Loucy (cell line): ENCODE measurements around the gene PREX1.

Experiments used
- H2AFZ ChIP-seq: fragments of 200-600 bp; sonication (generic); 2 replicates; pipeline ENCODE4 v1.6.0; 2016; ENCODE audit warnings: antibody characterized with exemption, mild to moderate bottlenecking, low read length, moderate library complexity
- H3F3A ChIP-seq: fragments of 200-600 bp; 2 replicates; pipeline ENCODE4 v1.6.0; 2016; ENCODE audit warnings: antibody characterized with exemption, low read depth, mild to moderate bottlenecking
- H3K27me3 ChIP-seq: fragments of 200-600 bp; sonication (generic); 2 replicates; pipeline ENCODE4 v1.6.1; 2014; ENCODE audit warnings: low read length, mild to moderate bottlenecking; ENCODE audit not compliant: insufficient read depth, poor library complexity, severe bottlenecking
- H3K36me3 ChIP-seq: fragments of 200-600 bp; sonication (generic); 2 replicates; pipeline ENCODE4 v1.6.1; 2016; ENCODE audit warnings: low read length; ENCODE audit not compliant: insufficient read depth
- H3K4me1 ChIP-seq: fragments of 200-600 bp; sonication (generic); 2 replicates; pipeline ENCODE4 v1.5.1; 2014; ENCODE audit warnings: low read length, mild to moderate bottlenecking; ENCODE audit not compliant: insufficient read depth, poor library complexity, severe bottlenecking
- H3K4me2 ChIP-seq: fragments of 200-600 bp; sonication (generic); 2 replicates; pipeline ENCODE4 v1.6.0; 2014; ENCODE audit warnings: antibody characterized with exemption, low read length, low read depth, mild to moderate bottlenecking; ENCODE audit not compliant: poor library complexity, severe bottlenecking
- H3K4me3 ChIP-seq: fragments of 200-600 bp; sonication (generic); 2 replicates; pipeline ENCODE4 v1.5.1; 2014; ENCODE audit warnings: low read length, mild to moderate bottlenecking, mixed read lengths; ENCODE audit not compliant: poor library complexity, severe bottlenecking
- H3K79me2 ChIP-seq: fragments of 200-600 bp; sonication (generic); 2 replicates; pipeline ENCODE4 v1.6.1; 2014; ENCODE audit warnings: low read length; ENCODE audit not compliant: insufficient read depth
- H3K9ac ChIP-seq: fragments of 200-600 bp; sonication (generic); 2 replicates; pipeline ENCODE4 v1.6.0; 2014; ENCODE audit warnings: mild to moderate bottlenecking, low read depth, low read length, moderate library complexity; ENCODE audit not compliant: poor library complexity, severe bottlenecking
- H3K9me2 ChIP-seq: fragments of 200-600 bp; sonication (generic); replicated peaks from 2 replicates; pipeline ENCODE4 v1.6.1; 2016; ENCODE audit warnings: low read depth, low read length, mixed read lengths
- H3K9me3 ChIP-seq: fragments of 200-600 bp; sonication (generic); 2 replicates; pipeline ENCODE4 v1.6.1; 2014; ENCODE audit warnings: mild to moderate bottlenecking, antibody characterized with exemption, low read length, low read depth; ENCODE audit not compliant: insufficient read depth
- H4K20me1 ChIP-seq: fragments of 200-600 bp; sonication (generic); 2 replicates; pipeline ENCODE4 v1.6.0; 2014; ENCODE audit warnings: antibody characterized with exemption, low read length, mild to moderate bottlenecking; ENCODE audit not compliant: insufficient read depth, poor library complexity, severe bottlenecking
- EZH2phosphoT487 ChIP-seq: fragments of 200-600 bp; IDR thresholded peaks from 2 replicates; pipeline ENCODE4 v1.6.1; 2018; ENCODE audit warnings: antibody characterized with exemption, mild to moderate bottlenecking, moderate library complexity, borderline replicate concordance
- TF ChIP-seq, protein P1 (sequence below): fragments of 200-600 bp; sonication (generic); conservative IDR thresholded peaks from 2 replicates; pipeline ENCODE4 v1.5.1; 2014; ENCODE audit warnings: mild to moderate bottlenecking, antibody characterized with exemption, low read length

PREX1 gene

DNA sequence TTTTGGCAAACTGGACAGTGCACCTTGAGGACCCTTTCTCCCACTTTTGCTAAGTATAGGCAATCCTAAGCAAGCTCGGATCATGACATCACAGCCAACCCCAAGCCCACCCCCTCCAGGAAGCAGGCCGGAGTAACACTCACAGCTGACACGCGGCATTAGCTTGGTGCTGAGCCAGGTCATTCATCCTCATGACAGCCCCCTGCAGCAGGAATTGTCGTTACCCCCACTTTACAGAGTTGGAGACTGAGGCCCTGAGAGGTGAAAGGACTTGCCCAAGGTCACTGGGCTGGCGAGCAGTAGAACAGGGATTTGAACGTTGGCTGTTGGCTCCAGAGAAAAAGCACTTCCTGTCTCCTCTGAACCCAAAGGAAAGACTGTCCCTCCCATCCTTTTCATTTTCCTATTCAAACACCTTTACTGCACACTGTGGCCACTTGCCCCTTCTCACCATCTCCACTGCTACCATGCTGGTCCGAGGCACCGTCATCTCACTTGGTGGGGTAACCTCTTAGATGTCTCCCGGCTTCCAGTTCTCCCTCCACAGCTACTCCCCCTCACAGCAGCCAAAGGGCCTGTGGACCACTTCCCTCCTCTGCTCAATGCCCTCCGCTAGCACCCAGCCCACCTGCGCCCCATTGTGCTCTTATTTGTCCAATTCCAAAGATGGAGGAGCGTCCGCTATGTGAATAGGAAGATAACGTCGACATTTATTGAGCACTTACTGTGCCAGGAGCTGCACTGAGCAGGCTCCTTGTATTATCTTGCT, 84.7 kb downstream of the PREX1 start:
- no peak overlapping the region for H3K4me3 ChIP-seq
- H3F3A ChIP-seq = no peaks in the 10 kb centered on the region
- H3K9me3 ChIP-seq = no peaks in the 10 kb centered on the region
- TF ChIP-seq EZH2phosphoT487 = no peak
- TF ChIP-seq, protein P1, sequence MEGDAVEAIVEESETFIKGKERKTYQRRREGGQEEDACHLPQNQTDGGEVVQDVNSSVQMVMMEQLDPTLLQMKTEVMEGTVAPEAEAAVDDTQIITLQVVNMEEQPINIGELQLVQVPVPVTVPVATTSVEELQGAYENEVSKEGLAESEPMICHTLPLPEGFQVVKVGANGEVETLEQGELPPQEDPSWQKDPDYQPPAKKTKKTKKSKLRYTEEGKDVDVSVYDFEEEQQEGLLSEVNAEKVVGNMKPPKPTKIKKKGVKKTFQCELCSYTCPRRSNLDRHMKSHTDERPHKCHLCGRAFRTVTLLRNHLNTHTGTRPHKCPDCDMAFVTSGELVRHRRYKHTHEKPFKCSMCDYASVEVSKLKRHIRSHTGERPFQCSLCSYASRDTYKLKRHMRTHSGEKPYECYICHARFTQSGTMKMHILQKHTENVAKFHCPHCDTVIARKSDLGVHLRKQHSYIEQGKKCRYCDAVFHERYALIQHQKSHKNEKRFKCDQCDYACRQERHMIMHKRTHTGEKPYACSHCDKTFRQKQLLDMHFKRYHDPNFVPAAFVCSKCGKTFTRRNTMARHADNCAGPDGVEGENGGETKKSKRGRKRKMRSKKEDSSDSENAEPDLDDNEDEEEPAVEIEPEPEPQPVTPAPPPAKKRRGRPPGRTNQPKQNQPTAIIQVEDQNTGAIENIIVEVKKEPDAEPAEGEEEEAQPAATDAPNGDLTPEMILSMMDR = no peak
- H3K27me3 ChIP-seq = no peaks in the 10 kb centered on the region
- no peak overlapping the region for H3K4me2 ChIP-seq
- peaks cover 32% of the 10 kb centered on the region; the same call in 1 of the 2 replicates for H3K36me3 ChIP-seq
- no peak overlapping the region for H2AFZ ChIP-seq
- no peaks in the 10 kb centered on the region for H4K20me1 ChIP-seq
- H3K9ac ChIP-seq = no peak overlapping the region
- peaks cover under 1% of the 10 kb centered on the region for H3K4me1 ChIP-seq
- no peaks in the 10 kb centered on the region for H3K9me2 ChIP-seq
- H3K79me2 ChIP-seq = no peaks in the 10 kb centered on the region

DNA sequence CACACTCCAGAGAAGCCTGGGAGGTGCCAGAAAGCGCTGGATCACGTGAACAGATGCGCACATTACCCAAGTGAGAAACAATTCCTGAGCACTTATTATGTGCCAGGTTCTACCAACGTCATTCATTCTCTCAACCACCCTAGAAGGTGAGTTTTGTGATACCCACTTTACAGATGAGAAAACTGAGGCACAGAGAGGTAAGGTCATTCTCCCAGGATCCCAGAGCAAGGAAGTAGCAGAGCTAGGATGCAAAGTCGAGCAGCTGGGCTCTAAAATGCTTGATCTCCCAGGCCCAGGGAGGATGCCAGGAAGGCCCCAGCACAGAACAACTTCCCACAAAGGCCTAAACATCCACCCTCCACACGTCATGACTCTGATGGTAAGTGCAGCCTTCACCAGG, 85.6 kb downstream of the PREX1 start:
- no peak for TF ChIP-seq EZH2phosphoT487
- TF ChIP-seq, protein P1 = no peak
- no peak overlapping the region for H3K4me2 ChIP-seq
- H3K36me3 ChIP-seq = peaks cover 32% of the 10 kb centered on the region; the same call in 1 of the 2 replicates
- no peaks in the 10 kb centered on the region for H3K79me2 ChIP-seq
- H3F3A ChIP-seq = no peaks in the 10 kb centered on the region
- H3K4me3 ChIP-seq = no peak overlapping the region
- no peaks in the 10 kb centered on the region for H4K20me1 ChIP-seq
- H3K4me1 ChIP-seq = no peaks in the 10 kb centered on the region
- H3K9me3 ChIP-seq = no peaks in the 10 kb centered on the region
- no peaks in the 10 kb centered on the region for H3K9me2 ChIP-seq
- no peaks in the 10 kb centered on the region for H3K27me3 ChIP-seq
- no peak overlapping the region for H3K9ac ChIP-seq
- no peak overlapping the region for H2AFZ ChIP-seq

DNA sequence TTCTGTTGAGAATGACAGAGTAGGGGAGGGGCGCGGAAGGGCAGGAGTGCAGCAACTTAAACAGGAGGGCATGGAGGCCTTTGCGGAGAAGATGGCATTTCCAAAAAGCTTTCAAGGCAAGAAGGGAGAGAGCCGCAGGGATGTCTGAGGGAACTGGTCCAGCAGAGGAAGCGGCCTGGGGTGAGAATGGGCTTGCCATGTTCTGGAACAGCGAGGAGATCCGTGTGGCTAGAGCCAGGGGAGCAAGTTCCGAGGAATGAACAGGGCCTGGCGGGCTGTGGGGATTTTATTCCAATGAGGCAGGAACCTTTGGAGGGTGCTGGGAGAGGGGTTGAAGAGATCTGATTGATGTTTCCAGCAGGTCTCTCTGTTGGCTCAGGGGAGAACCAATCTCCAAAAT, 86.1 kb downstream of the PREX1 start:
- H3K4me3 ChIP-seq = no peak overlapping the region
- H3K79me2 ChIP-seq = no peaks in the 10 kb centered on the region
- H3K9me3 ChIP-seq = no peaks in the 10 kb centered on the region
- H4K20me1 ChIP-seq = no peaks in the 10 kb centered on the region
- H3K9ac ChIP-seq = no peak overlapping the region
- H3K36me3 ChIP-seq = peaks cover 32% of the 10 kb centered on the region; the same call in 1 of the 2 replicates
- H3K9me2 ChIP-seq = no peaks in the 10 kb centered on the region
- H2AFZ ChIP-seq = no peak overlapping the region
- H3K27me3 ChIP-seq = no peaks in the 10 kb centered on the region
- H3K4me1 ChIP-seq = no peaks in the 10 kb centered on the region
- no peaks in the 10 kb centered on the region for H3F3A ChIP-seq
- TF ChIP-seq, protein P1 = no peak
- TF ChIP-seq EZH2phosphoT487 = no peak
- H3K4me2 ChIP-seq = no peak overlapping the region
